HG03457 (cell line): ENCODE data around the gene TSEN54.
"Not testable (repeated sequence)": the region's sequence is repeated elsewhere in the genome, so short reads cannot be mapped to it uniquely, and the experiment has no call there.

Source experiments
- ATAC-seq: cut with Tn5 transposase; IDR thresholded peaks from one replicate; pipeline ENCODE4 v1.9.1; 2021; ENCODE audit warnings: moderate number of reproducible peaks; ENCODE audit not compliant: unreplicated experiment

Gene TSEN54

DNA sequence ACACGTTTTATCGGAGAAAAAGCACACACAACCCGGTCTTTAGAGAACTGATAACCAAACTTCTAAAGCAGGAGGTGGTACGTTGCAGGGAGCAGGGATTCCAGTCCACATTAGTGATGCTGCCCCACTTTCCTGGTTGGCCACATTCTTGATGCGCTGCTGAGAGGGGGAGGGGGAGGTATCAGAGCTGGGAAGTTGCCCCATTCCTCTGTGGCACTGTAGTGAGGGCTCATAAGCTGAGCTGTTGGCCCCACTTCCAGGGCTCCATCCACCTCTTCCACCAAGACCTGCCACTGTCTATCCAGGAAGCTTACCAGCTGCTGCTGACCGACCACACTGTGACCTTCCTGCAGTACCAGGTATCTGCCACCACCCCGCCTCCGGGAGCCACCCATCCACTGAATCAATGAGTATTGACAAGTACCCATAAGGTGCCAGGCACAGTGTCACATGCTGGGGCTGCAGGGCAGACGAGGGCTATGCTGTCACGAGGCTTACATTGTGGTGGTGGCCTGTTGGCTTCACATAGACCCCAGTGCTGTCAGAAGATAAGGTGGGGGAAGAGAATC, 1.1 kb downstream of the TSEN54 start:
- ATAC-seq, result no peak

DNA sequence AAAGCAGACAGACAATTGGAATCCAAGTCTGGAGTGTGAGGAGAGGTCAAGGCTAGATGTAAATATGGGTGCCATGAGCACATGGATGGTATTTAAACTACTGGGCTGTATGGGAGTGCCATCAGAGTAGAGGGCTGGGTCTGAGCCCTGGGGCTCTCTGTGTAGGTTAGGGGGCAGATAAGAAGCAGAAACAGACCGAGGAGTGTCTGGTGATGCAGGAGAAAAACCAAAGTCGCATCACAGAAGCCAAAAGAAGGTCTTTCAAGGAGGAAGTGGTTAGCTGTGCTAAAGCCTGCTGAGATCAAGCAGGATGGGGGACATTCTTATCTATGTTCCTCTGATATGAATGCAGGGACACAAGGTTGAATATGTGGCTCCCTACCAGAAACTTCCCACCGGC, 1.9 kb downstream of the TSEN54 start:
- ATAC-seq, result no peak

DNA sequence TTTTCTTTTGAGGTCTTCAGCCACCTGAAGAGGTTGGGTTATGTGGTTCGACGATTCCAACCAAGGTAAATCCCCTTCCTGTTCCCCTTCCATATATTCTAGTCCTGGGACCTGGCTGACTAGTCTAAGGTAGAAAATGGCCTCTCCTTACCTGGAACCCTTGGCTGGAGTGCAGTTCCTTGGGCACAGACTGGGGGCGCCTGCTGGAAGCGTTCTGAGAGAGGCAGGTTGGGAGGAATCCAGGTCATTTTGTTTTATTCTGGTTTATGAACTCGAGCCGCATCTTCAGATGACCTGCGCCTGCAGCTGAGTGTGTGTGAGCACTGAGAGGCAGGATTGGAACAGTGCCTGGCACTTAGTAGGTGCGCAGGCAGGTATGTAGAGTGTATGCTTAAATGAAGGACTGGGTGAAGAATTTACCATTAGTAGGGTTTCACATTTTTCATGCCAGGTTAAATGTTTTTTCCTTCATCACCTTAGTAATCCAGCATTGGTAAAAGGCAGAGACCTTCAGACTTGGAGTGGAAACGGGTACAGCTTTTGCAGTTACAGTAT, 2.7 kb downstream of the TSEN54 start:
- ATAC-seq, result no peak

DNA sequence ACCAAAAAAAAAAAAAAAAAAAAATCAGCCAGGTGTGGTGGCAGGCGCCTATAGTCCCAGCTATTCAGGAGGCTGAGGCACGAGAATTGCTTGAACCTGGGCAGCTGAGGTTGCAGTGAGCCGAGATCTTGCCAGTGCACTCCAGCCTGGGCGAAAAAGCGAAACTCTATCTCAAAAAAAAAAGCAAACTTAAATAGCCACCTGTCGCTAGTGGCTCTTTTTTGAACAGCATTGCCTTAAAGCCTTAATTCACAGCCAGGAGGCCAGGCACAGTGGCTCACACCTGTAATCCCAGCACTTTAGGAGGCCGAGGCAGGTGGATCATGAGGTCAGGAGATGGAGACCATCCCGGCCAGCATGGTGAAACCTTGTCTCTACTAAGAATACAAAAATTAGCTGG, 4.1 kb downstream of the TSEN54 start:
- ATAC-seq, result not testable (repeated sequence)

DNA sequence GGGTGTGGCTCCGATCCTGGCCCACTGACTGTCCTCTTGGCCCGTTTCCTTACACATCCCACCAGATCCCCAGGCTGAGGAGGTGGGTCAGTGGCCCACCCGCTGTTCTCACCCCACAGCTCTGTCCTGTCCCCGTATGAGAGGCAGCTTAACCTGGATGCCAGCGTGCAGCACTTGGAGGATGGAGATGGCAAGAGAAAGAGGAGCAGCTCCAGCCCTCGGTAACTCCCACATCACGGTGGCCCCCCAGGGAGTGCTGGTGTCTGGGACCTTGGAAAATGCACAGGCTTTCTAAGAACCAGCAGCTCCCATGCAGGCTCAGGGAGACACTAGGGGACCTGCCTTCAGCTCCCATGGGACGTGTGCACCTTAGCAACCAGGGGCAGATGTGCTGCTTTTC, 5.0 kb downstream of the TSEN54 start:
- no peak for ATAC-seq

DNA sequence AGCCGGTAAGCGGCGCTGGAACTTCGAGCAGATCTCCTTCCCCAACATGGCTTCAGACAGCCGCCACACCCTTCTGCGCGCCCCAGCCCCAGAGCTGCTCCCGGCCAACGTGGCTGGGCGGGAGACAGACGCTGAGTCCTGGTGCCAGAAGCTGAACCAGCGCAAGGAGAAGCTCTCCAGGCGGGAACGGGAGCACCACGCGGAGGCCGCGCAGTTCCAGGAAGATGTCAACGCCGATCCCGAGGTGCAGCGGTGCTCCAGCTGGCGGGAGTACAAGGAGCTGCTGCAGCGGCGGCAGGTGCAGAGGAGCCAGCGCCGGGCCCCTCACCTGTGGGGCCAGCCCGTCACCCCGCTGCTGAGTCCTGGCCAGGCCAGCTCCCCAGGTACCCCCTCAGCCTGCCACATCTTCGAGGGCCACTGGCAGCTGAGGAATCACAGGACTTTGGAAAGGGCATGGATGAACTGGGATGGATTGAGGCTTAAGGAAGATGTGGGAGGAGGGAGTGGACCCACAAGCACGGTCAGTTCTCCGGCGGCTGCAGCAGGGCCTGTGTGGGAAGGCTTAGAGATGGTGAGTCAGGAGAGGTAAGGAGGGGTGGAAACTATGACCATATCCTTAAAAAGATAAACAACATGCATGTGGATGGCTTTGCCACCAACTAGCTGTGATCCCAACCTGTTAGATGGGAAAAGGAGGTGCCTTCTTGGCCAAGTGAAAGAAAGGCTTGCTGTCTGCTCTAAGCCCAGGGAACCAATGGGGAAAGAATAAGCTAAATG, 5.8 kb downstream of the TSEN54 start:
- ATAC-seq, result no peak

DNA sequence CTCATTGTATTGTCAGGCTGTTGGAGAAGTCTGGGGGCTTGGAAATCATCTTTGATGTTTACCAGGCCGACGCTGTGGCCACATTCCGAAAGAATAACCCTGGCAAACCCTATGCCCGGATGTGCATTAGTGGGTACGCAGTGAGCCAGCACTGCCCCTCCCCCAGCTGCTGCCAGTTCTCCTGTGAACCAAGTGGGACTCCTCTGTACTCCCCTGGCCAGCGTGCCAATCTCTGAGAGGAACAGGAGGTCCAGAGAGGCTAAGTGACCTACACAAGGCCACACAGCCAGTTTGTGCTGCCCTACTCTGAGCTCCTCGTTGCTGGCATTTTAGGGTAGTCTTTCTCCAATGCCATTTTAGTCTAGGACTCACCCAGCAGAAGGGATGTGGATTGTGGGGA, 7.3 kb downstream of the TSEN54 start:
- no peak for ATAC-seq

DNA sequence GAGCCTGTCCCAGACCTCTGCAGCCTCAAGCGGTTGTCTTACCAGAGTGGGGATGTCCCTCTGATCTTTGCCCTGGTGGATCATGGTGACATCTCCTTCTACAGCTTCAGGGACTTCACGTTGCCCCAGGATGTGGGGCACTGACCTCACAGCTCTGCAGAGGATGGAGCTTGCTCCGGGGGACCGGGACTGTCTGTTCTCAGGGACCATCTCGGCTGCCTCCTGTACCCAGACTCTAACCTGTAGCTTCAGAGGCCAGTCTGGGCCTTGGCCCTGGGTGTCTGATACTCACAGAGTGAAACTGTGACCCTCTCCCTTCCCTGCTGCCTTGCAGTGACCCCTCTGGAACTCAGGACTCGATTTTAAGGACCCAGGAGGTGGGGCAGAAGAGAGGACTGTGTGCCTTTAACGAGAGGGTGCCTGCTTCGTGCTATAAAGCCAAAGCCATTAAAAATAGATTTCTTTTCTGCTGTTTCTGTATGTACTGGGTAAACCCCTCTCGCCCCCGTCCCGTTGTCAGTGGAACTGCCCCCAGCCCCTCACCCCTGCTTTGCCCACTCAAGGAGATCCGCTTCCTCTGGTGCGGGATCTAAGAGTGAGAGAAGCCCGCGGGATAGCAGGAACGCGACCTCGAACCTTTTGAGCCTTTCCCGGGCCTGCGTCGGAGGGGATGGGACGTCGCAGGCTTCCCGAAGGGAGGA, 8.1 kb downstream of the TSEN54 start:
- ATAC-seq, result no peak

DNA sequence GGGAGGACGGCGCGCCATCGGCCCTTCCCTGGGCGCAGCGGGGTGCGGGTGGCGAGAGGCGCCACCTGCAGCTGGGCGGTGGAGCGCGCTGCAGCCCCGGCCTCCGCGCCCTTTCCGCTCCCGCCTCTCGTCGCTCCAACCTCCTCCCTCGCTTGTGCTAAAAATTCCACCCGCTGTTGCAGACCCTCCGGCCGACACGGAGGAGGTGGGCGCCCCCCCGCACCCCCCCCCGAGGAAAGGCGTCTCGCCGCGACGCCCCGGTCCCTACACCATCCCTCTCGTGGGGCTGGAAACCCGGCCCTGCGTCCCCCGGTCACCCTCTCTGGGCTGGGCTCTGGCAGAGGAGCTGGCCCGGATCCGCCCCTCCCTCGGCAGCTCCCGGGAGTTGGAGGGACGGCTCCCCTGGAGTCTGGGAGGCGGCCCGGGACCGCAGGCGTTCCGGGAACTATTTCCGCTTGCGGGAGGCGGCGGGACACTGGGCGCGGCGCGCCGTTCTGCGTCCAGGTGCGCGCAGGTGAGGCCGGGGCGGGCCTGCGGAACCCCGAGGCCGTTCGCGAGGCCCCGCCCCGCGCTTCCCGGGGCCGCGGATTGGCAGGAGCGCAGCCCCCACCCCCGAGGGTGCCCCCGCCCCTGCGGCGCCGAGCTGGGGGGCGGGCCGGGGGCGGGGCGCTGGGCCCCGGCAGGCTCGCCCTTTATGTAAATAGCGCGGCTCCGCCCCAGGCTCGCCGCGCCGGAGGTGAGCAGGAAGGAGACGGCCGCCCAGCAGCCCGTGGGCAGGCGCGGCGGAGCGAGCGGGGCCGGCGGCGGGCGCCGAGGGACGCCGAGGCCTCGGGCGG, 8.9 kb downstream of the TSEN54 start, which contains the start of gene LLGL2:
LLGL2 (plus strand) TSS at position 728 of the 836 bp plus-strand sequence. CDS start 17,730 bp downstream, outside the sequence.
- peak; percentile 56 for ATAC-seq

DNA sequence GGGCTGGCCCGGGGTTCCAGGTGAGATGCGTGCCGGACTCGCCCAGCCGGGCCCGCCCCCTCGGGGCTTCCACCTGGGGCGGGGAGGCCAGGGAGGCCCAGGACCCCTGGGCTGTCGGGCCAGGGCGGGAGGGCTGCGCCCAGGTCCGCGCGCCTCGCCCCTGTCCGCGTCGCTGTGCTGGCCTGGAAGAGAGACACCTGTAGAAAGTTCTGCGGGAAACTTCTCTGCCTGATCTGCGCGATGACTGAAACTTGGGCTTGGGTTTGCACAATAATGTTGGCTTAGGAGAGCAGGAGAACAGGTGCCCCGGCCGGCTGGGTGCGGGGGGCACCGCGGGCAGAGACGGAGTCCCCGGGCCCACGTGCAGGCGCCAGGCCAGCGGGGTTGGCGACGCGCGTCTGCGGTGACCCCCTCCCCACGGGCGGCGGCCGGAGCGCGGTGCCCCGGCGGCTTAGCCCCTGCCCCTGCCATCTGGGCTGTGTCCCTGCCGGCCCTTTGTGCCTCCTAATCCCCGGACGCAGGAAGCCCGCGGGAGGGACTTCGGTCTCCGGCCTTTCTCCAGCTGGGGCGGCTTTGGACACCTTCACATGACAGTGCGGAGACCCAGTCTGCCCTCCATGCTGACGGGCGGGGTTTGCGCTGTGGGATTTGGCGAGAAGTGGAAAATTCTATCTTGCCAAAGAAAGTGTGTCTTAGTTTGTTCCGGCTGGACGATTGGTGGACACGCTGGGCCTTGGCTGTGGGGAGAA, 9.7 kb downstream of the TSEN54 start:
- peak; percentile 6 for ATAC-seq

DNA sequence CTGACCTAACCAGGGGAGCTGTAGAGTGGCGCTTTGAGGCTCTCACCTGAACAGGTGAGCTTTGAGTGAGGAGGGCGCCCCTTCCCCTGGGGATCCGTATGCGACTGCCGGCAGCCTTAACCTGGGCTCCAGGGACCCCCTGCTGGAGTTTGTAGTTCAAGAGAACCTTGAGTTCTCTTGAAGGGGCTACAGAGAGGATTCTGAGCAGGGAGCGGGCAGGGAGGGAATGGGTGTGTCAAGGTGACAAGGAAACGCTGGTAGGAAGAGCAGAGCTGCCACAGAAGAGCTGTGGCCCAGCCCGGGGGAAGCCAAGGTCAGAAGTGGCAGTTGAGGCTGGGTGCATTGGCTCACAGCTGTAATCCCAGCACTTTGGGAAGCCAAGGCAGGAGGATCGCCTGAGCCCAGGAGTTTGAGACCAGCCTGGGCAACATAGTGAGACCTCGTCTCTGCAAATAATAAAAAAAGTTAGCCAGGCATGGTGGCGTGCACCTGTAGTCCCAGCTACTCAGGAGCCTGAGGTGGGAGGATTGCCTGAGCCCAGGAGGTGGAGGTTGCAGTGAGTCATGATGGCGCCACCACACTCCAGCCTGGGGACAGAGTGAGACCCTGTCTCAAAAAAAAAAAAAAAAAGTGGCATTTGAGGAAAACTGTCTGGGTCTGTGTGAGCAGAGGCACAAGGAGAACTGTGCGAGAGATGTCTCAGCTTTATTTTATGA, 10.4 kb downstream of the TSEN54 start:
- ATAC-seq, result no peak

DNA sequence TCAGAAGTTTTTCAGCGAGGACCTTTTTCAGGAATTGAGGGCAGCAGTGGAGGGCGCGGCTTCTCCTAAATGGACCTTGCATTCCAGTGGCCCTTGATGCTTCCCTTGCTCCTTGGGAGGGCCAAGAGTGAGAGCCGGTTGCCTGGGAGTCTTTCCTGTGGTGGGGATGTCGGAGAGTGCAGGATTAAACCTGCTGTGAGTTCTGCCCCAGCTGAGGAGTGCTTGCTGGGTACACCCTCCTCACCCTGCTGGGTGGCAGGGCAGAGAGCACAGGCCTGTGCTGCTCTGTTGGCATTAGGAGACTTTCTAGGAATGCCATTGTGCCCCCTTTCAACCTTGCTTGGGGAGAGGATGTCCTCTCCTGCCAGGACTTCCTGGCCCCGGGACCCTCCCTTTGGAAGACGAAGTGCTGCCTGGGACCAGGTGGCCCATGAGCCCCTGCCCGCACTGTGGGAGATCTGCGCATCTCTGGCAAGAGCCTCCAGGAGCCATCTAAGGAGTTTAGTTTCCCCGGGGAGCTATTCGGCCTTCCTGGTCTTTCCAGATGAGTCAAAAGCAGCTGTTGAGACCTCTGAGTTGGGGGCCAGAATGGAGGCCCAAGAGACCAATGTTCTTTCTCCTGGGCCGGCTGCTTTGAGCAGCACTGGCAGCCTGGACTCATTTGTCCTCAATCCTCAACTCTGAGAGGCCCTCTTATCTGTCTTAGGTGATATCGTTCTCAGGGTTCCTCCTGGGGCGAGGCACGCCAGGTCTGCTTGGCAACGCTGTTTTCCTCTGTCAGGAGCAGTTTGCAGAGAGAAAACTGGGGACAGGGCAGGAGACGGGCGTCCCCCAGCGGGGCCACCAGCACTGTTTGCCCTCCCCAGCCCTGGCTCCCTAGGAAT, 14.8 kb downstream of the TSEN54 start:
- ATAC-seq, result no peak

DNA sequence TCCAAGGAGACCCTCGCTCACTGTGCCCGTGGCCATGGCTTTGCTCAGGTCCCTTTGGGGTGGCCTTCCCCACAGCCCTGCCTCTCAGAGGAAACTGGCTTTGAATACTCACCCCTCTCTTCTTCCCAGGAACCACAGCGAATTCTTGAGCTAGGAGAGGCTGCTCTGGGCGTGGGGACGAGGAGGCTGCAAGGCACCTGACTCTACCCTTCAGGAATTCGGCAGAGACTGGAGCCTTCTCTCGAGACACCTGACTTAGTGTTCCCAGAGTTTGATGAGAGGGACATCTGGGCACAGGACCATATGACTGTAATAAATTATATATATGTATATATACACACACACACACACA, 15.4 kb downstream of the TSEN54 start:
- no peak for ATAC-seq

DNA sequence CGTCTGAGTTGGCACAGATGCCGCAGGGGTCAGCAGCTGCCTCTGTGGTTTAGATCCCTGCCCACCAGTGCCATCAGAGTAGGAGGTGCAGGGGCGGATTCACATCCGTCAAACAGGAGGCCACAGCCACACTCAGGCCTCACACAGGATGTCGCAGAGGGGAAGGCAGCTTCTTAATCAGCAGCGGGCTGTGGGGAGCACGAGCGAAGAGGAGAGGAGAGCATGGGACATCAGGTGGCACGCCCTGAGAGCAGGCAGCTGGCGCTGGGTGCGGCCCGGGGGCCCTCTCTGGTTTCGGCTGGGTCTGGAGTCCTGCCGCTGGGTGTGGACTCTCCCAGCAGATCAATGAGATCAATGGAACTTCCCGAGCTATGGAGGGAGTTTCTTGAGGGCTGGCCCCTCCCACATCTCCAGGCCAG, 18.8 kb downstream of the TSEN54 start:
- no peak for ATAC-seq

DNA sequence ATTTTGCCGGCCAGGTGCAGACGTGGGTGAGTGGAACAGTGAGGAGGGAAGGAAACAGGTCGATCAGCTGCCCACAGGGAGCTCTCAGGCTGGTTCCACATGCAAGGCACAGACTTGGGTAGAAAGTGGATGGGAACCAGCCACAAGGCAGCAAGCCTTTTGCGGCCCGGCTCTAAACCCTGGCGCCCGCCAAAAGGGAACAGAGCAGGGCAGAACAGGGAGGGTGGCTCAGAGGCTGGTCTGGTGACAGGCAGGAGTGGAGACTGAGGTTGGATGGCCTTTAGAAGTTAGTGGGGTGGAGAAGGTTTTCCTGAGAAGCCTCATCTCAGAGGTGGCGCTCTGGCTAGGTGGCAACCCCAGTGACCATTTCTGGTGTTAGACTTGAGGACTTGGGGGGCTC, 19.5 kb downstream of the TSEN54 start:
- ATAC-seq, result no peak

DNA sequence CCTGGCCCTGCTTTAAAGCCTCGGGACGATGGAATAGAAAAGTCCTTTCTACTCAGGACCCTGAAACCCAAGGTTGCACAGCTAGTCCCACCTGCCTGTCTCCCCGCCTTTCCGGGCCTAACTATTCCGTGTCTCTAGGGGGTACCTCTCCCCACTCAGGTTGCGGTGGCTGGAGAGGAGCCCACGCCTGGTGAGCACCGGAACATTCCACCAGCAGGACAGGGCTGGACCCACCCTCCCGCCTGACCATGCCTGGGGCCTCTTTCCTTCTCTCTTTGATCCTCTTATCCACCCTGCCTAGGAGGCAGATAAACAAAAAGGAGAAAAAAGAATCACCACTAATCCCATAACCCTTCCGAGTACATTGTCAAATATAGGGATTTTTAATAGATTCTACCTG, 20.0 kb downstream of the TSEN54 start:
- no peak for ATAC-seq

DNA sequence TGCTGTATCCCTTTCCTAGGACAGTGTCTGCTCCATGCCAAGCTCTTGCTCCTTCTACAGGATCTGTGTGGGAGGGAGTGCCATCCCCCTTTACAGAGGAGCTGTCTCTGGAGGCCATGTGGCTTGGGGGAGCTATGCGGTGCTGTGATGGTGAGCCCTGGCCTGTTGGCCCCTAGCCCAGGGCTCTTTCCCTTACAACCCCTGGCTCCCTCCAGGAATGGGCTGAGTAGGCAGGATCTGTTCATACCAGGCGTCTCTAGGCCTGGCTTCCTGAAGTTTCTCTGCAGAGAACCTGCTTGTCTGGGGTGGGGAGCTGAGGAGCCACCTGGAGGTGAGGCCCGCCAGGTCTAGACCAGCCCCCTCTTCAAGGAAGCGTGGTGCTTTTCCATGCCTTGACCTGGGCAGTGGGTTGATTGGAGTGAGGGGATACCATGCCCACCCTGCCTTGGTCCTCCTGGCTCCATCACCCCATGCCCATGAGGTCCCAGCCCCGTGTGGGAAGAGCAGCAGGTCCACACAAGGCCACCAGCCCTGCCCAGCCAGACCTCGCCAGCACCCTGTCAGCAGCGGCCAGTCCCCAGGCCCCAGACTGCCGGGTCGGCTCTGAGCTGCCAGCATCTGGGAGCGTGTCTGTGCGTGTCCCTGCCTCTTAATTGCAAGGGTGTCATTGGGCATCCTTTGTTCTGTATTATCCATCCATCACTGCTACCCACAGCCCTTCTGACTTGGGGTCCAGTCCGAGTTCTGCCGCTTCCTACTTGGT, 23.8 kb downstream of the TSEN54 start:
- no peak for ATAC-seq

DNA sequence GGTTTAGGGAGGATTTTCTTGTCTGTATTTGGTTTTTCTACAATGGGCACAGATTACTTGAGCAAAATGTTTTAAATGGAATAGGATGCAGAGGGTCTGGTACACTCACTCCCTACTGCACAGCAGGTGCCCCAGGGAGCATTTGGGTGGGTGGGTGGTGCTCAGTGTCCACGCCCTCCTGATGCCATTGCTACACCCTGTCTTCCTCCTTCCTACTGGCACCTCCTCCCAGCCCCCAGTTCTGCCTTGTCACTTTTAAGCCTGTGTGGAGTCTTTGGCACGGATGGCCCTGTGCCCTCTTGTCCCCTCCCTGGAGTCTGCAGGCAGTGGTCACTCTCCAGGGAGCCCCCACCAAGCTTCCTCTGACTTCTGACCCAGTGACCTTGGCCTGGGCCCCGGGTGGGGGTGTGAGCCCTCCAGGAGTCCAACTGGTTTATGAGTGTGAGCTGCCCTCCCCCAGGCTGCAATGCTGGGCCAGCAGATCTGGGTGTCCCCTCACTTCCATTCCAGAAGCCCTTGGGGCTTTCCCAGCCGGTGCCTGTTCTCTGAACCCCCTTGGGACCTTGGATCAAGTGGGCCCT, 24.7 kb downstream of the TSEN54 start:
- ATAC-seq, result no peak
